A549 (cell line): ENCODE data around the gene PTPN6. TPM values are rescaled to one million over a fixed set of nuclear protein-coding genes. Genes with fewer than 3 reads are reported as not detected.

Experiments used
- ATAC-seq, 2 experiments: fragments of 200-7000 bp in 1 of 2; fragments of >200 bp in 1 of 2; cut with Nextera tagmentation in 1 of 2; cut with Tn5 transposase in 1 of 2; 3 replicates each; pipeline versions ENCODE4 v1.8.0 to v1.9.1; 2018 to 2020; ENCODE audit warnings: mild to moderate bottlenecking in 1 of 2, moderate library complexity in 1 of 2
- CTCF ChIA-PET: fragments of 300-600 bp; sonication (Branson Sonifier 250); formaldehyde crosslinking; extraction: SDS; loops from one replicate; lab custom pipeline; 2021; ENCODE audit warnings: antibody characterized with exemption, inconsistent platforms; lab: Yijun Ruan, JAX
- POLR2A ChIA-PET: fragments of 350-600 bp; formaldehyde crosslinking; extraction: SDS; loops from one replicate; lab custom pipeline; 2021; ENCODE audit warnings: antibody characterized with exemption, inconsistent platforms; lab: Yijun Ruan, JAX
- DNase-seq, 2 experiments: peaks; one replicate each; pipeline versions ENCODE4 v3.0.0 to v3.0.0-alpha.2; 2011 to 2016; ENCODE audit warnings: low read depth in 1 of 2, low spot score in 1 of 2
- FAIRE-seq: peaks from 2 replicates; lab custom pipeline; 2011; peaks lifted over from hg19 to GRCh38; lab: Jason Lieb, UNC
- H3K27ac ChIP-seq, 2 experiments: fragments of >200 bp; sonication (Bioruptor Twin); formaldehyde crosslinking; 3 replicates each; pipeline ENCODE4 v1.5.1; 2016 to 2017
- H3K4me1 ChIP-seq: fragments of >200 bp; sonication (Bioruptor Twin); formaldehyde crosslinking; 3 replicates; pipeline ENCODE4 v1.6.1; 2016
- H3K4me2 ChIP-seq: fragments of >200 bp; sonication (Bioruptor Twin); formaldehyde crosslinking; 3 replicates; pipeline ENCODE4 v1.6.1; 2016
- H3K4me3 ChIP-seq: fragments of >200 bp; sonication (Bioruptor Twin); formaldehyde crosslinking; 3 replicates; pipeline ENCODE4 v1.5.1; 2016
- H3K9me3 ChIP-seq: fragments of >200 bp; sonication (Bioruptor Twin); formaldehyde crosslinking; 3 replicates; pipeline ENCODE4 v1.6.1; 2016
- BHLHE40 ChIP-seq: IDR thresholded peaks from 2 replicates; pipeline ENCODE4 v1.6.1; 2012; ENCODE audit warnings: low read depth, low read length, inconsistent platforms
- CBX2 ChIP-seq: fragments of 200-600 bp; sonication (generic); IDR thresholded peaks from 2 replicates; pipeline ENCODE4 v1.6.1; 2016; ENCODE audit warnings: low read depth, mild to moderate bottlenecking, borderline replicate concordance
- CBX8 ChIP-seq: fragments of 200-600 bp; sonication (generic); IDR thresholded peaks from 2 replicates; pipeline ENCODE4 v1.6.1; 2016
- CHD4 ChIP-seq: fragments of 200-600 bp; sonication (generic); IDR thresholded peaks from 2 replicates; pipeline ENCODE4 v1.6.1; 2016; ENCODE audit warnings: antibody characterized with exemption, mild to moderate bottlenecking, borderline replicate concordance
- EHF ChIP-seq: fragments of 250-450 bp; sonication (Bioruptor Pico); IDR thresholded peaks from 2 replicates; pipeline ENCODE4 v1.5.0; 2020; ENCODE audit warnings: mild to moderate bottlenecking
- EP300 ChIP-seq, 2 experiments: fragments of >200 bp; sonication (Bioruptor Twin); formaldehyde crosslinking; IDR thresholded peaks; 2 replicates in 1 of 2; 3 replicates in 1 of 2; pipeline ENCODE4 v1.6.1; 2016 to 2017
- FOSL2 ChIP-seq, 2 experiments: fragments of 450-650 bp in 1 of 2; fragments of >200 bp in 1 of 2; sonication (Bioruptor Twin) in 1 of 2; formaldehyde crosslinking; IDR thresholded peaks; 2 replicates each; pipeline versions ENCODE4 v1.5.0 to v1.6.1; 2016 to 2020; ENCODE audit warnings: mild to moderate bottlenecking in 1 of 2, moderate library complexity in 1 of 2
- GATA3 ChIP-seq: IDR thresholded peaks from 2 replicates; pipeline ENCODE4 v1.6.1; 2012; ENCODE audit warnings: borderline replicate concordance
- HOXB5 ChIP-seq: fragments of 250-450 bp; sonication (Bioruptor Pico); IDR thresholded peaks from 2 replicates; pipeline ENCODE4 v1.5.0; 2020; ENCODE audit warnings: mild to moderate bottlenecking, moderate library complexity
- NPAS2 ChIP-seq: fragments of 250-450 bp; sonication (Bioruptor Pico); IDR thresholded peaks from 2 replicates; pipeline ENCODE4 v1.8.0; 2022; ENCODE audit warnings: mild to moderate bottlenecking, moderate library complexity, borderline replicate concordance
- PHF8 ChIP-seq: fragments of 200-600 bp; sonication (generic); IDR thresholded peaks from 2 replicates; pipeline ENCODE4 v1.6.1; 2016; ENCODE audit warnings: low read depth, mild to moderate bottlenecking, antibody characterized with exemption, moderate library complexity, borderline replicate concordance
- POLR2A ChIP-seq: IDR thresholded peaks from 2 replicates; pipeline ENCODE4 v1.6.1; 2012; ENCODE audit warnings: mild to moderate bottlenecking, low read length
- POLR2AphosphoS2 ChIP-seq: conservative IDR thresholded peaks from 2 replicates; pipeline ENCODE4 v1.6.1; 2012; ENCODE audit warnings: low read length, improper control_type of control experiment, inconsistent platforms
- RARB ChIP-seq: fragments of 250-450 bp; sonication (Bioruptor Pico); IDR thresholded peaks from 2 replicates; pipeline ENCODE4 v1.8.0; 2021; ENCODE audit warnings: mild to moderate bottlenecking, moderate library complexity
- RFX5 ChIP-seq: fragments of 450-650 bp; IDR thresholded peaks from 2 replicates; pipeline ENCODE4 v1.7.1; 2014; ENCODE audit warnings: antibody characterized with exemption, mild to moderate bottlenecking, moderate library complexity
- RNF2 ChIP-seq: fragments of 200-600 bp; sonication (generic); IDR thresholded peaks from 2 replicates; pipeline ENCODE4 v1.6.1; 2016; ENCODE audit warnings: low read depth, mild to moderate bottlenecking, antibody characterized with exemption, moderate library complexity, borderline replicate concordance
- TFCP2L1 ChIP-seq: fragments of 250-450 bp; sonication (Bioruptor Pico); IDR thresholded peaks from 2 replicates; pipeline ENCODE4 v1.5.0; 2021; ENCODE audit warnings: mild to moderate bottlenecking
- ZNF302 ChIP-seq: fragments of 250-450 bp; sonication (Bioruptor Pico); IDR thresholded peaks from 2 replicates; pipeline ENCODE4 v1.9.0; 2021; ENCODE audit warnings: inconsistent platforms, mild to moderate bottlenecking, moderate library complexity
- ZSCAN20 ChIP-seq: fragments of 250-450 bp; sonication (Bioruptor Pico); IDR thresholded peaks from 2 replicates; pipeline ENCODE4 v1.8.0; 2022; ENCODE audit warnings: mild to moderate bottlenecking, moderate library complexity
- WGBS: methylation state at CpG from one replicate; pipeline ENCODE4 v1.1.6; 2017; ENCODE audit errors: missing lambda C conversion rate; 5-methylcytosine and 5-hydroxymethylcytosine counted together
- polyA plus RNA-seq, 4 experiments: library from polyadenylated mRNA; depleted of rRNA in 3 of 4; stranded (reverse); fragments of >200 nt; fragmentation: RNase III in 1 of 4; extraction: RNeasy Plus Mini Kit Qiagen cat#74134 plus additional on column Dnase treatment in 1 of 4; gene quantifications; 2 replicates in 3 of 4; 3 replicates in 1 of 4; pipeline ENCODE4 v1.2.3, GENCODE V29; 2011 to 2017
- TF ChIP-seq, protein P1 (sequence below): fragments of 250-450 bp; sonication (Bioruptor Pico); IDR thresholded peaks from 2 replicates; pipeline ENCODE4 v1.5.0; 2020; ENCODE audit warnings: low read depth, mild to moderate bottlenecking, moderate library complexity
- TF ChIP-seq, protein P2 (sequence below): IDR thresholded peaks from 2 replicates; pipeline ENCODE4 v1.6.1; 2012
- TF ChIP-seq, protein P3 (sequence below): IDR thresholded peaks from 2 replicates; pipeline ENCODE4 v1.6.1; 2012

The PTPN6 gene
- polyA plus RNA-seq, 2 of the 4 experiments (the other 2 are of a cell fraction) = 15.1 to 18.9 TPM

DNA sequence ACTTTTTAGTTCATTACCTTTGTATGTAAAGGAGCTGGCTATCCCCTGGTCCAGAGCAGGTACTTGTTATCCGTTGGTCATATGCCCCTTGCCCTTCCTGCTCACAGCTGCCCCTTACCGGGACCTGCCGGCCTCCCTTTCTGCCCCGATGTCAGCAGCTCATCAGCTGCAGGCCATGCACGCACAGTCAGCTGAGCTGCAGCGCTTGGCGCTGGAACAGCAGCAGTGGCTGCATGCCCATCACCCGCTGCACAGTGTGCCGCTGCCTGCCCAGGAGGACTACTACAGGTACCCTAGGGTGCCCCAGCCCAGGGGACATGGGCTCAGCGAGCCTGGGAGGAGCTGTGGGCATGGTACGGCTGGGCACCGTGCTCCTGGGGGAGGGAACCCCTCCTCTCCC is 9.9 kb upstream of the PTPN6 start:
- TF ChIP-seq RARB (CRISPR knock-in tag) = no peak
- FAIRE-seq = no peak
- CTCF ChIA-PET = interaction anchor here (0.6 to 22.6 kb wide), 7 partner anchors 11 to 80 kb away, joined by 3 to 370 read pairs (median 23); partner anchors contain the start of genes ATN1, SPSB2 and TPI1
- Histone ChIP-seq H3K4me3 (no peak overlapping the region), H3K4me1 (peaks cover 44% of the 10 kb centered on the region), H3K27ac (no peak overlapping the region), H3K4me2 (no peak overlapping the region), H3K9me3 (no peaks in the 10 kb centered on the region)
- 91% methylated on average over 11 of the region's 12 CpGs for WGBS
- ATAC-seq = no peak
- DNase-seq = no peak
- POLR2A ChIA-PET = interaction anchor here (1.4 kb wide), 1 partner anchor 16 kb away, joined by 4 read pairs; no protein-coding TSS in a partner anchor

DNA sequence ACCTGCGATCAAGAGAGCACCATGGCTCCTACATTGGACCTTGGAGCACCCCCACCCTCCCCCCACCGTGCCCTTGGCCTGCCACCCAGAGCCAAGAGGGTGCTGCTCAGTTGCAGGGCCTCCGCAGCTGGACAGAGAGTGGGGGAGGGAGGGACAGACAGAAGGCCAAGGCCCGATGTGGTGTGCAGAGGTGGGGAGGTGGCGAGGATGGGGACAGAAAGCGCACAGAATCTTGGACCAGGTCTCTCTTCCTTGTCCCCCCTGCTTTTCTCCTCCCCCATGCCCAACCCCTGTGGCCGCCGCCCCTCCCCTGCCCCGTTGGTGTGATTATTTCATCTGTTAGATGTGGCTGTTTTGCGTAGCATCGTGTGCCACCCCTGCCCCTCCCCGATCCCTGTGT is 9.4 kb upstream of the PTPN6 start:
- no peaks in the 10 kb centered on the region for H3K9me3 ChIP-seq
- WGBS = 72% methylated on average over 12 of the region's 12 CpGs
- DNase-seq (no peak), ATAC-seq (no peak), FAIRE-seq (no peak)
- no peak for TF ChIP-seq BHLHE40
- no peak for TF ChIP-seq TFCP2L1 (CRISPR knock-in tag)
- no peak for TF ChIP-seq POLR2AphosphoS2
- no peak for TF ChIP-seq GATA3
- no peak for TF ChIP-seq POLR2A
- H3K27ac ChIP-seq = no peak overlapping the region
- H3K4me3 ChIP-seq = no peak overlapping the region
- ChIA-PET POLR2A (interaction anchor here (1.4 to 6.1 kb wide), 2 partner anchors 16 to 21 kb away, joined by 4 to 174 read pairs; no protein-coding TSS in a partner anchor), CTCF (interaction anchor here (1.0 to 22.6 kb wide), 7 partner anchors 11 to 75 kb away, joined by 3 to 370 read pairs (median 64); partner anchors contain the start of genes ATN1, SPSB2 and TPI1)
- peaks cover 42% of the 10 kb centered on the region for H3K4me1 ChIP-seq
- no peak overlapping the region for H3K4me2 ChIP-seq

DNA sequence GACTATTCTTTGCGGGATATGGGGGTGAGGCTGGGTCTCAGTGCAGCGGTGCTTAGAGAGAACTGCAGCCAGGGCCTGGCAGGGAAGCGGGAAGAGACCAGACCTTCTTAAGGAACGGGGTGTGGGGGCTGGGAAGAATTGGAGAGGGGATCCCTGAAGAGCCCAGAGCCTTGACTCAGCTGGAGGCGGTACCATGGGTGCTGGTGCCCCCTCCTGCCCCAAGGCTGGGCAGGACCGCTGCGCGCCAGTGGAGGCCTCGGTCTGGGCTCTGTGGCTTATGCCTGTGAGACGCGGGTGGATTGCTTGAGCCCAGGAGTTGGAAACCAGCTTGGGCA is 8.9 kb upstream of the PTPN6 start:
- Histone ChIP-seq H3K4me3 (no peak overlapping the region), H3K9me3 (no peaks in the 10 kb centered on the region), H3K4me1 (peaks cover 42% of the 10 kb centered on the region), H3K4me2 (no peak overlapping the region), H3K27ac (peak overlapping the region in 1 of 2 experiments; percentile 90; a peak in 2 of 6 replicates)
- DNase-seq (no peak), ATAC-seq (no peak), FAIRE-seq (no peak)
- CTCF ChIA-PET = interaction anchor here (6.1 to 22.6 kb wide), 4 partner anchors 15 to 72 kb away, joined by 23 to 370 read pairs (median 217); partner anchors contain the start of genes ATN1, SPSB2 and TPI1
- TF ChIP-seq ZSCAN20 (CRISPR knock-in tag) (no peak), HOXB5 (no peak), EHF (CRISPR knock-in tag) (no peak), FOSL2 (IDR thresholded peaks at IDR 0.05) (no peak), FOSL2 (CRISPR knock-in tag; IDR thresholded peaks at IDR 0.05) (no peak), CBX2 (no peak), CBX8 (no peak), RNF2 (no peak), PHF8 (no peak), NPAS2 (CRISPR knock-in tag) (no peak), ZNF302 (no peak), GATA3 (no peak), POLR2AphosphoS2 (no peak), EP300 (IDR thresholded peaks at IDR 0.05) (no peak), BHLHE40 (no peak)
- TF ChIP-seq, protein P1, sequence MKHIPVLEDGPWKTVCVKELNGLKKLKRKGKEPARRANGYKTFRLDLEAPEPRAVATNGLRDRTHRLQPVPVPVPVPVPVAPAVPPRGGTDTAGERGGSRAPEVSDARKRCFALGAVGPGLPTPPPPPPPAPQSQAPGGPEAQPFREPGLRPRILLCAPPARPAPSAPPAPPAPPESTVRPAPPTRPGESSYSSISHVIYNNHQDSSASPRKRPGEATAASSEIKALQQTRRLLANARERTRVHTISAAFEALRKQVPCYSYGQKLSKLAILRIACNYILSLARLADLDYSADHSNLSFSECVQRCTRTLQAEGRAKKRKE = no peak
- TF ChIP-seq, protein P2, sequence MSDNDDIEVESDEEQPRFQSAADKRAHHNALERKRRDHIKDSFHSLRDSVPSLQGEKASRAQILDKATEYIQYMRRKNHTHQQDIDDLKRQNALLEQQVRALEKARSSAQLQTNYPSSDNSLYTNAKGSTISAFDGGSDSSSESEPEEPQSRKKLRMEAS = no peak
- 93% methylated on average over 9 of the region's 11 CpGs for WGBS
- POLR2A ChIA-PET = interaction anchor here (0.6 to 6.1 kb wide), 3 partner anchors 20 to 70 kb away, joined by 3 to 174 read pairs (median 30); partner anchors contain the start of gene SPSB2

DNA sequence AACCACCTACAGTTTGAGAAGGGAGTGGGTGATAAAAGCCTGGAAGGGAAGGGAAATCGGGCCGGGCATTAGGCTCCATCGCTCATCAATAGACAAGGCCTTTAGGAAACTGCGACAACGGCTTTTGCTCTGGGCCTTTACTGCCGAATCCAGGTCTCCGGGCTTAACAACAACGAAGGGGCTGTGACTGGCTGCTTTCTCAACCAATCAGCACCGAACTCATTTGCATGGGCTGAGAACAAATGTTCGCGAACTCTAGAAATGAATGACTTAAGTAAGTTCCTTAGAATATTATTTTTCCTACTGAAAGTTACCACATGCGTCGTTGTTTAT is 7.8 kb upstream of the PTPN6 start:
- Histone ChIP-seq H3K4me2 (peak overlapping the region; percentile 88), H3K4me3 (peak overlapping the region; percentile 59), H3K4me1 (peaks cover 40% of the 10 kb centered on the region), H3K9me3 (no peaks in the 10 kb centered on the region), H3K27ac (peak overlapping the region; percentile 80 to 90)
- peak; percentile 36 to 57 for ATAC-seq
- peak; percentile 95 to 97 for DNase-seq
- POLR2A ChIA-PET = interaction anchor here (0.7 to 6.1 kb wide), 26 partner anchors 9 to 1084 kb away, joined by 3 to 174 read pairs (median 7); partner anchors contain the start of genes C1RL, CDCA3, COPS7A and EMG1
- peak; percentile 71 for TF ChIP-seq RFX5
- TF ChIP-seq, protein P3, sequence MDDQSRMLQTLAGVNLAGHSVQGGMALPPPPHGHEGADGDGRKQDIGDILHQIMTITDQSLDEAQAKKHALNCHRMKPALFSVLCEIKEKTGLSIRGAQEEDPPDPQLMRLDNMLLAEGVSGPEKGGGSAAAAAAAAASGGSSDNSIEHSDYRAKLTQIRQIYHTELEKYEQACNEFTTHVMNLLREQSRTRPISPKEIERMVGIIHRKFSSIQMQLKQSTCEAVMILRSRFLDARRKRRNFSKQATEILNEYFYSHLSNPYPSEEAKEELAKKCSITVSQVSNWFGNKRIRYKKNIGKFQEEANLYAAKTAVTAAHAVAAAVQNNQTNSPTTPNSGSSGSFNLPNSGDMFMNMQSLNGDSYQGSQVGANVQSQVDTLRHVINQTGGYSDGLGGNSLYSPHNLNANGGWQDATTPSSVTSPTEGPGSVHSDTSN = peak; percentile 86; the same call in 1 of the 2 replicates
- no peak for TF ChIP-seq CHD4
- FAIRE-seq = peak; percentile 18
- WGBS = 2% methylated on average over 13 of the region's 13 CpGs
- CTCF ChIA-PET = interaction anchor here (1.0 to 22.6 kb wide), 12 partner anchors 11 to 169 kb away, joined by 3 to 370 read pairs (median 32); partner anchors contain the start of genes ATN1, C1RL, CDCA3 and EMG1
